ENCODE results near the gene PALS2. TPM values are rescaled to one million over a fixed set of nuclear protein-coding genes. Genes with fewer than 3 reads are reported as not detected.

Gene PALS2
- total RNA-seq, 1 experiment from 2014 or later, result 64.6 TPM

GRCh38 chr7:24619978-24620377 is 46.7 kb downstream of the PALS2 start (continued):
- TF ChIP-seq ZNF396 (CRISPR knock-in tag; IDR thresholded peaks at IDR 0.05; ENCODE audit: borderline replicate concordance), result no peak

- no peak overlapping the region for H3K4me3 Mint-ChIP-seq
- no peak for ATAC-seq
- H3K27me3 Mint-ChIP-seq (ENCODE audit: low read depth), result no peaks in the 10 kb centered on the region
- TF ChIP-seq FOXJ3 (CRISPR knock-in tag; IDR thresholded peaks at IDR 0.05; ENCODE audit: borderline replicate concordance) (no peak), FOXK1 (CRISPR knock-in tag; IDR thresholded peaks at IDR 0.05) (no peak), ZNF121 (CRISPR knock-in tag; IDR thresholded peaks at IDR 0.05) (no peak)
- H3K36me3 Mint-ChIP-seq, result peaks cover 18% of the 10 kb centered on the region
- H3K27ac Mint-ChIP-seq, result no peak overlapping the region
- peaks cover 38% of the 10 kb centered on the region for H3K4me1 Mint-ChIP-seq
- peaks cover 10% of the 10 kb centered on the region for H3K9me3 Mint-ChIP-seq
- ChIA-PET CTCF (no interaction called here), POLR2A (no interaction called here)
- DNase-seq (ENCODE audit: low spot score), result no peak
These were observed 49.5 kb downstream of the PALS2 start for GRCh38 chr7:24622646-24623182.

Other genes with a start within 250 kb of the PALS2 start
- 4.8 to 5.8 TPM (median 5.2 TPM) in 3 replicates for gene GSDME, start 184.0 kb downstream of the PALS2 start, total RNA-seq (2021)

Data from WTC11 (cell line).